ENCODE measurements around the gene ACE.
A peak's percentile ranks its signal among the peaks of the same experiment; 100 is the strongest.

ACE gene

GRCh38 chr17:63445065-63445464, 31.8 kb upstream of the ACE start:
- Histone ChIP-seq H3K9me3 (ENCODE audit: insufficient read depth, low read length) (no peaks in the 10 kb centered on the region), H3K27me3 (ENCODE audit: insufficient read depth, insufficient read length) (no peaks in the 10 kb centered on the region), H3K9ac (ENCODE audit: insufficient read length, low read depth) (peak overlapping the region; percentile 82), H3K4me1 (ENCODE audit: insufficient read depth, insufficient read length) (peaks cover 14% of the 10 kb centered on the region), H3K36me3 (ENCODE audit: insufficient read depth, insufficient read length, low read length) (peaks cover 15% of the 10 kb centered on the region), H3K4me3 (ENCODE audit: insufficient read length, low read depth) (peak overlapping the region; percentile 63)
- DNase-seq (ENCODE audit: low read depth, low spot score): no peak
- TF ChIP-seq SUZ12 (IDR thresholded peaks at IDR 0.05; ENCODE audit: extremely low read depth, insufficient read depth, insufficient read length): no peak
- no peak for TF ChIP-seq YY1 (IDR thresholded peaks at IDR 0.05; ENCODE audit: insufficient read depth, insufficient read length)
- no peak for TF ChIP-seq ZNF274 (IDR thresholded peaks at IDR 0.05; ENCODE audit: low read depth, low read length)

- H3K27me3 ChIP-seq (ENCODE audit: insufficient read depth, insufficient read length): no peaks in the 10 kb centered on the region
- H3K9me3 ChIP-seq (ENCODE audit: insufficient read depth, low read length): no peaks in the 10 kb centered on the region
- H3K36me3 ChIP-seq (ENCODE audit: insufficient read depth, insufficient read length, low read length): peaks cover 15% of the 10 kb centered on the region
- peaks cover 11% of the 10 kb centered on the region for H3K4me1 ChIP-seq (ENCODE audit: insufficient read depth, insufficient read length)
- TF ChIP-seq YY1 (IDR thresholded peaks at IDR 0.05; ENCODE audit: insufficient read depth, insufficient read length): no peak
- TF ChIP-seq ZNF274 (IDR thresholded peaks at IDR 0.05; ENCODE audit: low read depth, low read length): no peak
- no peak for TF ChIP-seq SUZ12 (IDR thresholded peaks at IDR 0.05; ENCODE audit: extremely low read depth, insufficient read depth, insufficient read length)
- H3K9ac ChIP-seq (ENCODE audit: insufficient read length, low read depth): peak overlapping the region; percentile 82
- H3K4me3 ChIP-seq (ENCODE audit: insufficient read length, low read depth): peak overlapping the region; percentile 63
- no peak for DNase-seq (ENCODE audit: low read depth, low spot score)
These were observed 31.3 kb upstream of the ACE start for GRCh38 chr17:63445571-63445953.

DNA sequence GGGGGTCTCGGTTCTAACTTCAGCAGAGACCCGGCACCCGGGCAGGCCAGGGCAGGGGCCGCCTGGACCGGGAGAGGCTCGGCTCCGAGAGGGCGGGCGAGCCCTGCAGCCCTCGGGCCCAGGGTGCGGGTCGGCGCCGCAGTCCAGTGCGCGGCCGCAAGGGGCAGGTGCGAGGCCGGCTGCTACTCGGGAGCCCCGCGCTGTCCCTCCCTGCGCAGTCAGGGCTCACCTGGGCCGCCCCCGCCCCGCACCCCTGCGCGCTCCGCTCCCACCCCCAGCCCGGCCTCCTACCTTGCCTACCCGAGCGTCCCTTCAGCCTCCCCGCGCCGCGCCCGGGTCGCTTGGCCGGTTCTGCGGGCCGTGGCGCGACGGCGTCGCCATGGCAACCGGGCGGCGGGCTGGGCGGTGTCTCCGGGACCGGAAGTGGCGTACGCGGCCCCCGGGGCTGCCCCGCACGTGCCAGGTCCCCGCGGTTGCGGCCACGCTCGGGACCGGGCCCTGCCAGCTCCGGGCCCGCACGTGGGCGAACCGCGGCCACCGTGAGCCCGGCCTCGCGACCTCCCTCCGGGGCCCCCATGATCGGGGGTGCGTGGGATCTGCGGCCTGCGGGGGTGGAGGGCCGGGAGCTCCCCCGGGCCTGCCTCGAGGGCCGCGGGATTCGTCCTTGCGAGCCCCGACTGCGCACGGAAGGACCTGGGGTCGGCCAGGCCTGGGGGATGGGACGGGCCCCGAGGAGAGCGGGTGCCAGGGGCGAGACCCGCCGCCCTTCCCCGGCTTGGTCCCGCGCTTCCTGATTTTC, 30.7 kb upstream of the ACE start, which contains the start of gene CYB561:
Gene CYB561 (minus strand): TSS at position 353 of the 799 bp plus-strand sequence. CDS start 8,759 bp downstream, outside the sequence.
- peak within 1 kb of the TSS; percentile 88 for H3K9ac ChIP-seq (ENCODE audit: insufficient read length, low read depth)
- DNase-seq (ENCODE audit: low read depth, low spot score): peak; percentile 25
- H3K9me3 ChIP-seq (ENCODE audit: insufficient read depth, low read length): no peaks in the 10 kb centered on the region
- H3K4me1 ChIP-seq (ENCODE audit: insufficient read depth, insufficient read length): peaks cover 8% of the 10 kb centered on the region
- H3K36me3 ChIP-seq (ENCODE audit: insufficient read depth, insufficient read length, low read length): peaks cover 12% of the 10 kb centered on the region
- H3K4me3 ChIP-seq (ENCODE audit: insufficient read length, low read depth): peak within 1 kb of the TSS; percentile 63
- H3K27me3 ChIP-seq (ENCODE audit: insufficient read depth, insufficient read length): no peaks in the 10 kb centered on the region
- TF ChIP-seq SUZ12 (IDR thresholded peaks at IDR 0.05; ENCODE audit: extremely low read depth, insufficient read depth, insufficient read length): no peak
- no peak for TF ChIP-seq YY1 (IDR thresholded peaks at IDR 0.05; ENCODE audit: insufficient read depth, insufficient read length)
- no peak for TF ChIP-seq ZNF274 (IDR thresholded peaks at IDR 0.05; ENCODE audit: low read depth, low read length)

- DNase-seq (ENCODE audit: low read depth, low spot score): peak; percentile 32
These were observed 29.9 kb upstream of the ACE start for GRCh38 chr17:63446753-63447470.

GRCh38 chr17:63447471-63448009, 29.3 kb upstream of the ACE start:
- H3K9ac ChIP-seq (ENCODE audit: insufficient read length, low read depth): peak overlapping the region; percentile 88
- peaks cover 7% of the 10 kb centered on the region for H3K4me1 ChIP-seq (ENCODE audit: insufficient read depth, insufficient read length)
- DNase-seq (ENCODE audit: low read depth, low spot score): no peak
- peaks cover 6% of the 10 kb centered on the region for H3K36me3 ChIP-seq (ENCODE audit: insufficient read depth, insufficient read length, low read length)
- H3K27me3 ChIP-seq (ENCODE audit: insufficient read depth, insufficient read length): no peaks in the 10 kb centered on the region
- peak overlapping the region; percentile 63 for H3K4me3 ChIP-seq (ENCODE audit: insufficient read length, low read depth)
- no peaks in the 10 kb centered on the region for H3K9me3 ChIP-seq (ENCODE audit: insufficient read depth, low read length)
- TF ChIP-seq YY1 (IDR thresholded peaks at IDR 0.05; ENCODE audit: insufficient read depth, insufficient read length) (no peak), ZNF274 (IDR thresholded peaks at IDR 0.05; ENCODE audit: low read depth, low read length) (no peak), SUZ12 (IDR thresholded peaks at IDR 0.05; ENCODE audit: extremely low read depth, insufficient read depth, insufficient read length) (no peak)

More at GRCh38 chr17:63446753-63447470, 29.9 kb upstream of the ACE start:
- H3K27me3 ChIP-seq (ENCODE audit: insufficient read depth, insufficient read length): no peaks in the 10 kb centered on the region
- H3K9ac ChIP-seq (ENCODE audit: insufficient read length, low read depth): peak overlapping the region; percentile 88
- H3K4me3 ChIP-seq (ENCODE audit: insufficient read length, low read depth): peak overlapping the region; percentile 63
- H3K4me1 ChIP-seq (ENCODE audit: insufficient read depth, insufficient read length): peaks cover 4% of the 10 kb centered on the region
- TF ChIP-seq ZNF274 (IDR thresholded peaks at IDR 0.05; ENCODE audit: low read depth, low read length) (no peak), SUZ12 (IDR thresholded peaks at IDR 0.05; ENCODE audit: extremely low read depth, insufficient read depth, insufficient read length) (no peak), YY1 (IDR thresholded peaks at IDR 0.05; ENCODE audit: insufficient read depth, insufficient read length) (no peak)
- no peaks in the 10 kb centered on the region for H3K9me3 ChIP-seq (ENCODE audit: insufficient read depth, low read length)
- H3K36me3 ChIP-seq (ENCODE audit: insufficient read depth, insufficient read length, low read length): peaks cover 9% of the 10 kb centered on the region

DNA sequence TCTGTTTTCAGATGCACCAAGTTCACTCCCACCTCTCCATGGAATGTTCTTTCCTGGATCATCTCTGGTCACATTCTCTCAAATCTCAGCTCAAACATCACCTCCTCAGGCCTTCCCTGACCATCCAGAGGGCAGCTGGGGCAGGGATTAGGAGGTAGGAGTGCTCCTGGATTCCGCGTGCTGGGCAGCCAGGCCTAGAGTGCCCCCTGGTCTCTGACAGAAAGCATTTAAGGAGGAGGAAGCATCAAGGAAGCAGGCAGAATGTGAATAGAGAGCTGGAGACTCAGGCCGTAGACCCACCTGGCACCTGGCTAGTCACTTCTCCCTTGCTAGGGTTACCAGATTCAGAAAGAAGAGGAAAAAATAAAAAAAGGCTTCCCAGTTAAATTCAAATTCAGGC, 28.2 kb upstream of the ACE start:
- H3K4me3 ChIP-seq (ENCODE audit: insufficient read length, low read depth): no peak overlapping the region
- H3K9me3 ChIP-seq (ENCODE audit: insufficient read depth, low read length): no peaks in the 10 kb centered on the region
- H3K36me3 ChIP-seq (ENCODE audit: insufficient read depth, insufficient read length, low read length): no peaks in the 10 kb centered on the region
- no peak overlapping the region for H3K9ac ChIP-seq (ENCODE audit: insufficient read length, low read depth)
- no peaks in the 10 kb centered on the region for H3K27me3 ChIP-seq (ENCODE audit: insufficient read depth, insufficient read length)
- TF ChIP-seq SUZ12 (IDR thresholded peaks at IDR 0.05; ENCODE audit: extremely low read depth, insufficient read depth, insufficient read length) (no peak), YY1 (IDR thresholded peaks at IDR 0.05; ENCODE audit: insufficient read depth, insufficient read length) (no peak), ZNF274 (IDR thresholded peaks at IDR 0.05; ENCODE audit: low read depth, low read length) (no peak)
- no peak for DNase-seq (ENCODE audit: low read depth, low spot score)
- peaks cover 7% of the 10 kb centered on the region for H3K4me1 ChIP-seq (ENCODE audit: insufficient read depth, insufficient read length)

- H3K9ac ChIP-seq (ENCODE audit: insufficient read length, low read depth): no peak overlapping the region
- H3K36me3 ChIP-seq (ENCODE audit: insufficient read depth, insufficient read length, low read length): no peaks in the 10 kb centered on the region
- H3K4me3 ChIP-seq (ENCODE audit: insufficient read length, low read depth): no peak overlapping the region
- no peaks in the 10 kb centered on the region for H3K9me3 ChIP-seq (ENCODE audit: insufficient read depth, low read length)
- peaks cover 7% of the 10 kb centered on the region for H3K4me1 ChIP-seq (ENCODE audit: insufficient read depth, insufficient read length)
- H3K27me3 ChIP-seq (ENCODE audit: insufficient read depth, insufficient read length): no peaks in the 10 kb centered on the region
- TF ChIP-seq SUZ12 (IDR thresholded peaks at IDR 0.05; ENCODE audit: extremely low read depth, insufficient read depth, insufficient read length) (no peak), ZNF274 (IDR thresholded peaks at IDR 0.05; ENCODE audit: low read depth, low read length) (no peak), YY1 (IDR thresholded peaks at IDR 0.05; ENCODE audit: insufficient read depth, insufficient read length) (no peak)
- no peak for DNase-seq (ENCODE audit: low read depth, low spot score)
These were observed 26.3 kb upstream of the ACE start for GRCh38 chr17:63450551-63450950.
